CD4-positive, alpha-beta memory T cell (primary cell): ENCODE results near the gene RAC3. TPM values are rescaled to one million over a fixed set of nuclear protein-coding genes. Genes with fewer than 3 reads are reported as not detected.
A peak's percentile ranks its signal among the peaks of the same experiment; 100 is the strongest.

ENCODE experiments used
- CTCF ChIA-PET: fragments of 350-600 bp; sonication (Branson Sonifier 250); formaldehyde crosslinking; loops from one replicate; lab custom pipeline; 2021; ENCODE audit warnings: inconsistent platforms; ENCODE audit not compliant: partially characterized antibody; lab: Charles Lee
- POLR2A ChIA-PET: fragments of 350-600 bp; sonication (Branson Sonifier 250); formaldehyde crosslinking; loops from one replicate; lab custom pipeline; 2021; ENCODE audit not compliant: partially characterized antibody; lab: Charles Lee
- DNase-seq, 5 donors: peaks; one replicate each; pipeline versions ENCODE4 v3.0.0 to v3.0.0-alpha.2; 2020 to 2022; ENCODE audit warnings: mixed read lengths in 1 of 5
- H3K27ac ChIP-seq: one replicate; pipeline ENCODE4 v1.7.0; 2013; ENCODE audit warnings: low read depth, low read length
- H3K27me3 ChIP-seq: 2 replicates; pipeline ENCODE4 v1.7.0; 2013; ENCODE audit warnings: mild to moderate bottlenecking, low read length, moderate library complexity; ENCODE audit not compliant: insufficient read depth
- H3K36me3 ChIP-seq: 2 replicates; pipeline ENCODE4 v1.7.0; 2013; ENCODE audit warnings: mild to moderate bottlenecking, low read length, moderate library complexity; ENCODE audit not compliant: insufficient read depth
- H3K4me1 ChIP-seq: 2 replicates; pipeline ENCODE4 v1.7.0; 2013; ENCODE audit warnings: mild to moderate bottlenecking, low read length, moderate library complexity; ENCODE audit not compliant: insufficient read depth
- H3K4me3 ChIP-seq, 2 donors: one replicate each; pipeline ENCODE4 v1.7.0; 2013; ENCODE audit warnings: low read length in 2 of 2, mild to moderate bottlenecking in 1 of 2
- H3K9me3 ChIP-seq, 2 donors: one replicate each; pipeline ENCODE4 v1.7.0; 2013; ENCODE audit warnings: low read length in 2 of 2, control low read depth in 1 of 2; ENCODE audit not compliant: control insufficient read depth in 1 of 2
- H3K27ac Mint-ChIP-seq, 7 donors: one replicate each; pipeline ENCODE4 v1.8.0; 2020 to 2021; ENCODE audit warnings: mixed read lengths in 7 of 7, mild to moderate bottlenecking in 6 of 7, inconsistent platforms in 3 of 7, moderate library complexity in 3 of 7
- H3K27me3 Mint-ChIP-seq, 2 donors: one replicate each; pipeline ENCODE4 v1.8.0; 2020 to 2021; ENCODE audit warnings: mixed read lengths in 2 of 2
- H3K36me3 Mint-ChIP-seq, 2 donors: one replicate each; pipeline ENCODE4 v1.8.0; 2020 to 2021; ENCODE audit warnings: mixed read lengths in 2 of 2, inconsistent platforms in 1 of 2, mild to moderate bottlenecking in 1 of 2
- H3K4me1 Mint-ChIP-seq, 4 donors: one replicate each; pipeline ENCODE4 v1.8.0; 2020 to 2021; ENCODE audit warnings: mixed read lengths in 4 of 4, mild to moderate bottlenecking in 1 of 4
- H3K4me3 Mint-ChIP-seq, 8 donors: one replicate each; pipeline ENCODE4 v1.8.0; 2020 to 2021; ENCODE audit warnings: mixed read lengths in 8 of 8, mild to moderate bottlenecking in 7 of 8, moderate library complexity in 6 of 8, inconsistent platforms in 3 of 8
- H3K9me3 Mint-ChIP-seq, 8 donors: one replicate each; pipeline ENCODE4 v1.8.0; 2020 to 2021; ENCODE audit warnings: mixed read lengths in 8 of 8, mild to moderate bottlenecking in 5 of 8, inconsistent platforms in 3 of 8, moderate library complexity in 1 of 8
- intact Hi-C: fragments of 100-400 bp; cut with micrococcal nuclease; formaldehyde crosslinking; loops from one replicate; pipeline ENCODE4 v1.15.1; 2023
- polyA plus RNA-seq, 2 donors: library from polyadenylated mRNA; unstranded; fragments of 300-500 nt; fragmentation: Illumina TruSeq; gene quantifications; one replicate each; pipeline ENCODE4 v1.2.3, GENCODE V29; 2021
- total RNA-seq, 2 experiments: library from RNA; stranded (reverse); gene quantifications; one replicate each; pipeline ENCODE4 v1.2.3, GENCODE V29; 2021

The RAC3 gene
- total and polyA plus RNA-seq, 4 experiments from 2014 or later = 0.44 to 2.3 (median 0.86) TPM; not detected in 1

DNA sequence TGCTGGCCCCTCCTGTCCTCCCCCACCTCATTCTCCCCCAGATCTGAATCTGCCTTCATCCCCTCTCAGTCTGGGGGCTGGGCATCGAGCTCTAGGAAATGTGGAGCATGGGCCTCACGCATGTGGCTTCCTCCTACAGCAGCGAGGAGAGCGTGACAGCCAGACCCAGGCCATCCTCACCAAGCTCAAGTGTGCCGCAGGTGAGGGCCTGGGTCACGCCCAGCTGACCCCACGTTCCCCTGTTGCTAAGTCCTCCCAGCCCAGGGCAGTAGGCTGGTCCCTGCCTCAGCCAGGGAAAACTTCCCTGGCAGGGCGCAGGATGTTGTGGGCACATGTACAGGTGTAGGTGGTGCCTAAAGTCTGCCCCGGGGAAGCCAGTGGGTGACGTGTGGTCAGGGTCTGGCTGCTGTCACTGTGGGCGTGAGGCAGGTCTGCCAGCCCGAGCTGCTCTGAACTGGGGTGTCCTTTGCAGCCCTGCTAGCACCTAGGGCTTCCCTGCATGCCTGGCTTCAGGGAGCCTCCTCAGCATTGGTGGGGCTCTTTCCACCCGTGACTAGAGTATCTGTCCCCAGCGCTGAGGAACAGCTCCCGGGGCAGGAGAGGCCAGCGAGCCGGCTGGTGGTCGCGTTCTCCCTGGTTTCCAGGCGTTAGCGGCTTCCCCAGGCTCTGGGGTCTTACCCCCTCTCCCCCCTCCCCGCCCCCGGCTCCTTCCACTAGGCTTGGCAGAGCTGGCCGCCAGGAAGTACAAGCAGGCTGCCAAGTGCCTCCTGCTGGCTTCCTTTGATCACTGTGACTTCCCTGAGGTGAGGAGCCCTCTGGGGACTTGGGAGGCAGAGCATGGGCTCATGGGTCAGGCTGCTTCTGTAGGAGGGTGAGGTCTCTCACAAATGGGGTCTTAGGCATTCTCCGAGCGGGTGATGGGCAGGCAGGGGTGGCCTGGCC is 23.8 kb downstream of the RAC3 start:
- no peak overlapping the region for H3K27ac ChIP-seq
- H3K9me3 Mint-ChIP-seq = peaks cover 0 to 4% (median 0%) of the 10 kb centered on the region in 8 donors
- H3K27ac Mint-ChIP-seq = peak overlapping the region in 4 of 7 donors; percentile 30 to 71 (median 44)
- no peaks in the 10 kb centered on the region for H3K27me3 Mint-ChIP-seq
- H3K27me3 ChIP-seq = no peaks in the 10 kb centered on the region
- no peak overlapping the region for H3K4me3 ChIP-seq
- ChIA-PET CTCF (no interaction called here), POLR2A (interaction anchor here (1.1 to 1.6 kb wide), 3 partner anchors 10 to 71 kb away, joined by 3 to 8 read pairs (median 5); partner anchors contain the start of genes CENPX, DUS1L and LRRC45)
- peak overlapping the region in 1 of 8 donors; percentile 21 for H3K4me3 Mint-ChIP-seq
- peaks cover 1 to 20% (median 7%) of the 10 kb centered on the region in 4 donors for H3K4me1 Mint-ChIP-seq
- intact Hi-C loops = no loop called here
- H3K4me1 ChIP-seq = peaks cover 27% of the 10 kb centered on the region
- peaks cover 0 to 33% of the 10 kb centered on the region in 2 donors for H3K36me3 Mint-ChIP-seq
- H3K36me3 ChIP-seq = peaks cover 32% of the 10 kb centered on the region
- H3K9me3 ChIP-seq = no peaks in the 10 kb centered on the region
- no peak for DNase-seq

DNA sequence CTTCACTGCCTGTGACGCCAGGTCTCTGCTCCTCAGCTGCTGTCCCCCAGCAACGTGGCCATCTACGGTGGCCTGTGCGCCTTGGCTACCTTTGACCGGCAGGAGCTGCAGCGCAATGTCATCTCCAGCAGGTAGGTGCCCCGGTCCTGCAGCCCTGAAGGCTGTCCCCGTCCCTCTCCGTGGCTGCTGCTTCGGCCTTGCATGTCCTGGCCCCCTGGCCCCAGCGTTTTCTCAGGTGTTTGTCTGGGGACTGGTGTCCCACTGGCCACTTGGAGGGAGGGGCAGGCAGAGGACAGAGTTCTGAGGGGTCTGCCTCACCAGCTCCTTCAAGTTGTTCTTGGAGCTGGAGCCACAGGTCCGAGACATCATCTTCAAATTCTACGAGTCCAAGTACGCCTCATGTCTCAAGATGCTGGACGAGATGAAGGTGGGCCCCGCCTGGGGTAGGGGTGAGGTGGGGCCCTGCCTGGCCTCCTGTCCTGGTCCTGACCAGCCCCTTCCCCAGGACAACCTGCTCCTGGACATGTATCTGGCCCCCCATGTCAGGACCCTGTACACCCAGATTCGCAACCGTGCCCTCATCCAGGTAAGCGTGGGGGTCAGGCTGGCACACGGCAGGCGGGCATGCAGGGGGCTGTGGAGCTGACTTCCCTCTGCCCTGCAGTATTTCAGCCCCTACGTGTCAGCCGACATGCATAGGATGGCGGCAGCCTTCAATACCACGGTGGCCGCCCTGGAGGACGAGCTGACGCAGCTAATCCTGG is 24.7 kb downstream of the RAC3 start:
- H3K36me3 Mint-ChIP-seq = peaks cover 0 to 32% of the 10 kb centered on the region in 2 donors
- Histone ChIP-seq H3K4me1 (peaks cover 20% of the 10 kb centered on the region), H3K9me3 (no peaks in the 10 kb centered on the region), H3K27me3 (no peaks in the 10 kb centered on the region), H3K36me3 (peaks cover 40% of the 10 kb centered on the region), H3K4me3 (no peak overlapping the region), H3K27ac (no peak overlapping the region)
- no peak overlapping the region for H3K4me3 Mint-ChIP-seq
- no peaks in the 10 kb centered on the region for H3K27me3 Mint-ChIP-seq
- CTCF ChIA-PET = no interaction called here
- intact Hi-C loops = no loop called here
- peak in 1 of 5 donors; percentile 16 for DNase-seq
- H3K27ac Mint-ChIP-seq = peak overlapping the region in 1 of 7 donors; percentile 41
- peaks cover 0 to 4% (median 0%) of the 10 kb centered on the region in 8 donors for H3K9me3 Mint-ChIP-seq
- POLR2A ChIA-PET = interaction anchor here (0.9 to 1.5 kb wide), 2 partner anchors 10 to 33 kb away, joined by 5 to 7 read pairs; partner anchors contain the start of genes CENPX, DUS1L and LRRC45
- peaks cover 0 to 14% (median 3%) of the 10 kb centered on the region in 4 donors for H3K4me1 Mint-ChIP-seq

DNA sequence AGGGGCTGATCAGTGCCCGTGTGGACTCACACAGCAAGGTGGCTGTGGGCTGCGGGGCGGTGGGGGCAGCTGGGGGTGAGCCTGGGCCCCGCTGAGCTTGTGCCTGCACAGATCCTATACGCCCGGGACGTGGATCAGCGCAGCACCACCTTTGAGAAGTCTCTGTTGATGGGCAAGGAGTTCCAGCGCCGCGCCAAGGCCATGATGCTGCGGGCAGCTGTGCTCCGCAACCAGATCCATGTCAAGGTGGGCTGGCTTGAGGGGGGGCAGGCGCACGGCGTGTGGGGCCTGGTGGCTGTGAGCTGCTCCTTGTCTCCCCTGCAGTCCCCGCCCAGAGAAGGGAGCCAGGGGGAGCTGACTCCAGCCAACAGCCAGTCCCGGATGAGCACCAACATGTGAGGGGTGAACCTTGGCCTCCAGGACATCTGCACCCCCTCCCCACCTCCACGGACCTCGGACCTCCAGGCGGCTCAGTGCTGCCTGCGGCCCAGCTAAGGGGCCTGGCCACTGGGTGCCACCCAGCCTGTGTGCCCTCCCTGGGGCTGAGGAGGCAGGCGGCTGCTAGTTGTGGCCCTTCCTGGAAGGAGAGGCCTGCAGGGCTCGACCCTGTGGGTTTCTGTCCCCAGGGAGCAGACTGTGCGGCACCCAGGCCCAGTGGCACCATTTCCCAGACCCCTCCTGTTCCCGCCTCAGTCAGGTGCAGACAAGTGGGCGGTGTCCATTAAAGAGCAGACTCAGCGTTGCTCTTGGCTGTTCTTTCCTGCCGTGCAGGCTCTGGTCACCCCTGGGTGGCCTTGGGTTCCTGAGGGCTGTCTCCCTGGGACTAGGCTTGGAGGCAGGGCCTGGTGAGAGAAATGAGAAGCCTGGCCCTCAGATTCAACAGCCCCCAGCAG is 25.5 kb downstream of the RAC3 start:
- peak in 1 of 5 donors; percentile 27 for DNase-seq
- Histone ChIP-seq H3K27ac (no peak overlapping the region), H3K4me3 (no peak overlapping the region), H3K4me1 (peaks cover 20% of the 10 kb centered on the region), H3K36me3 (peaks cover 42% of the 10 kb centered on the region), H3K27me3 (no peaks in the 10 kb centered on the region), H3K9me3 (no peaks in the 10 kb centered on the region)
- Mint-ChIP-seq H3K9me3 (peaks cover 0 to 4% (median 0%) of the 10 kb centered on the region in 8 donors), H3K4me1 (peaks cover 0 to 14% (median 3%) of the 10 kb centered on the region in 4 donors), H3K27me3 (no peaks in the 10 kb centered on the region), H3K27ac (no peak overlapping the region), H3K36me3 (peaks cover 0 to 32% of the 10 kb centered on the region in 2 donors), H3K4me3 (no peak overlapping the region)
- intact Hi-C loops = no loop called here
- POLR2A ChIA-PET = interaction anchor here (0.9 to 1.5 kb wide), 2 partner anchors 9 to 34 kb away, joined by 5 to 7 read pairs; partner anchors contain the start of genes CENPX, DUS1L and LRRC45
- CTCF ChIA-PET = no interaction called here

DNA sequence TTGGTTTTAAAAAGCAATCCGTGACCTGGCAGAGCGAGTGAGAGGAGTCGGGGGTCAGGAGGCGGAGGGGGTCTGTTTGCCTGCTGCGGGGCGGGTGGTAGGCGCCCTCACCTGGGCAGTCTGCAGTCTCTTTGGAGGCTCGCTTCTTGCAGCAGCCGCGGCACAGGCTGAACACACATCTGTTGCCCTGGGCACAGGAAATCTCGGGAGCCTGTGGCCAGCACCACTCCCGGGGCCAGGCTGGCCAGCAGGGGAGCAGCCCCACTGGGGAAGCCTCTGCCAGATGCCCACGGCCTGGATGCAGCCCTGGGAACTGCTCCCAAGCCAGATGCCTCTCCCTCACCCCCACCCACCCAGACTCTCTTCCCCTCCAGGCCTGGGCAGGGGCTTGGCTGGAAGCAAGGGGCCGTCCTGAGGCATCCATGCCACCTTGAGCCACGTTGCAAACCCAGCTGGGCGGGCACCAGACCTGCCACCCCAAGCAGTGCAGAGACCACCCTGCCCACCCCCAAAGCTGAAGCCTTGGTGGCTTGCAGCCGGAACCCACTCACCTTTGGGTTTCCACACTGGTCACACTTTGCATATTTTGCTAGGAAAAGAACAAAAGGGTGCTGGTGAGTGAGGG is 26.9 kb downstream of the RAC3 start:
- H3K4me1 ChIP-seq = peaks cover 8% of the 10 kb centered on the region
- H3K27me3 ChIP-seq = no peaks in the 10 kb centered on the region
- H3K4me3 ChIP-seq = no peak overlapping the region
- CTCF ChIA-PET = no interaction called here
- POLR2A ChIA-PET = no interaction called here
- Mint-ChIP-seq H3K4me3 (no peak overlapping the region), H3K4me1 (peaks cover 0 to 6% (median 2%) of the 10 kb centered on the region in 4 donors), H3K27me3 (no peaks in the 10 kb centered on the region), H3K9me3 (peaks cover 0 to 2% (median 0%) of the 10 kb centered on the region in 8 donors), H3K36me3 (peaks cover 0 to 34% of the 10 kb centered on the region in 2 donors), H3K27ac (no peak overlapping the region)
- no peak overlapping the region for H3K27ac ChIP-seq
- no peaks in the 10 kb centered on the region for H3K9me3 ChIP-seq
- DNase-seq = no peak
- intact Hi-C loops = no loop called here
- H3K36me3 ChIP-seq = peaks cover 42% of the 10 kb centered on the region

DNA sequence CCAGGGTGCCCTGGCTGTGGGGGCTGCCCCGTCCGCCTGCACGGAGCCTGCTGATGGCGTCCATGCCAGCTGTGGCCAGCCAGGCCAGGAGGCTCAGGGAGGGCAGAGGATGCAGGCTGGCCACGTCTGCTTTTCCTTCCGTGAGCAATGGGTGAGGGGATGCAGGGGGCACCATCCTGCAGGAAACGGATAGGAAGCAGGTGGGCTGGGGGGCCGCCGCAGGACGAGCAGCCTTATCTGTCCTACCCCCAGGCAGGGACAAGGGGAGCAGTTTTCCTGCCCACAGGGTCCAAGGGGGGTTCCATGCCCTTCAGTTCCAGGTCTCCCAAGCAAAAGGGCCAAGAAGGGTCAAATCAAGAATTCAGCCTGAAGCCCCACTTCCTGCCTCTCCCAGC is 27.4 kb downstream of the RAC3 start:
- peaks cover 0 to 34% of the 10 kb centered on the region in 2 donors for H3K36me3 Mint-ChIP-seq
- Histone ChIP-seq H3K4me1 (peaks cover 8% of the 10 kb centered on the region), H3K9me3 (no peaks in the 10 kb centered on the region), H3K27ac (no peak overlapping the region), H3K36me3 (peaks cover 39% of the 10 kb centered on the region), H3K4me3 (no peak overlapping the region), H3K27me3 (no peaks in the 10 kb centered on the region)
- ChIA-PET POLR2A (no interaction called here), CTCF (no interaction called here)
- intact Hi-C loops = no loop called here
- H3K4me1 Mint-ChIP-seq = peaks cover 0 to 1% (median 0%) of the 10 kb centered on the region in 4 donors
- H3K27me3 Mint-ChIP-seq = no peaks in the 10 kb centered on the region
- no peak overlapping the region for H3K4me3 Mint-ChIP-seq
- DNase-seq = no peak
- peaks cover 0 to 2% (median 0%) of the 10 kb centered on the region in 8 donors for H3K9me3 Mint-ChIP-seq
- no peak overlapping the region for H3K27ac Mint-ChIP-seq
